CD4-positive, alpha-beta T cell treated with Interleukin-17A for 4 hours (primary cell): ENCODE results near the gene HADH.
A peak's percentile ranks its signal among the peaks of the same experiment; 100 is the strongest.

ENCODE experiments used
- DNase-seq: peaks from one replicate; pipeline ENCODE4 v3.0.0-alpha.2; 2020; ENCODE audit warnings: mixed read lengths

HADH gene

GRCh38 chr4:108060164-108060563, 70.5 kb downstream of the HADH start:
- DNase-seq: no peak

GRCh38 chr4:108060686-108061321, 71.1 kb downstream of the HADH start:
- DNase-seq: no peak

- no peak for DNase-seq
These were observed 78.8 kb downstream of the HADH start for GRCh38 chr4:108068442-108068841.

GRCh38 chr4:108070775-108071174, 81.1 kb downstream of the HADH start:
- DNase-seq: no peak

- peak; percentile 77 for DNase-seq
These were observed 82.6 kb downstream of the HADH start for GRCh38 chr4:108072300-108072699.

- DNase-seq: no peak
These were observed 88.5 kb downstream of the HADH start for GRCh38 chr4:108078024-108078733.

GRCh38 chr4:108080747-108081146, 91.1 kb downstream of the HADH start:
- peak; percentile 79 for DNase-seq

GRCh38 chr4:108081256-108081655, 91.6 kb downstream of the HADH start:
- DNase-seq: peak; percentile 57
